Measurements from ENCODE around the gene C1orf116.
A peak's percentile ranks its signal among the peaks of the same experiment; 100 is the strongest.
"Not testable (repeated sequence)": the region's sequence is repeated elsewhere in the genome, so short reads cannot be mapped to it uniquely, and the experiment has no call there.

The C1orf116 gene

GRCh38 chr1:207059881-207060280 lies 27.3 kb upstream of the C1orf116 start:
- DNase-seq (ENCODE audit: low read depth in 2 of 2, low spot score in 1 of 2), result no peak

- no peak for DNase-seq (ENCODE audit: low read depth in 2 of 2, low spot score in 1 of 2)
Measured at GRCh38 chr1:207058878-207059867, 26.6 kb upstream of the C1orf116 start.

- no peak for DNase-seq (ENCODE audit: low read depth in 2 of 2, low spot score in 1 of 2)
Measured at GRCh38 chr1:207058252-207058651, 25.7 kb upstream of the C1orf116 start.

- no peak for DNase-seq (ENCODE audit: low read depth in 2 of 2, low spot score in 1 of 2)
Measured at GRCh38 chr1:207056673-207057072, 24.1 kb upstream of the C1orf116 start.

- no peak for DNase-seq (ENCODE audit: low read depth in 2 of 2, low spot score in 1 of 2)
Measured at GRCh38 chr1:207055386-207056001, 22.9 kb upstream of the C1orf116 start.

- no peak for DNase-seq (ENCODE audit: low read depth in 2 of 2, low spot score in 1 of 2)
Measured at GRCh38 chr1:207054491-207054890, 21.9 kb upstream of the C1orf116 start.

- peak; percentile 88 to 92 for DNase-seq (ENCODE audit: low read depth in 2 of 2, low spot score in 1 of 2)
Measured at GRCh38 chr1:207052911-207053769, 20.6 kb upstream of the C1orf116 start, which contains the start of gene PFKFB2. PFKFB2 (plus strand) TSS chr1:207053275; CDS start chr1:207054718, 1,443 bp downstream.

- no peak for DNase-seq (ENCODE audit: low read depth in 2 of 2, low spot score in 1 of 2)
Measured at GRCh38 chr1:207051191-207051943, 18.8 kb upstream of the C1orf116 start, which contains the start of gene YOD1. YOD1 (minus strand) TSS chr1:207051208; CDS start chr1:207051030, 178 bp downstream.

GRCh38 chr1:207050480-207051190 lies 18.1 kb upstream of the C1orf116 start:
- peak; percentile 77 to 82 for DNase-seq (ENCODE audit: low read depth in 2 of 2, low spot score in 1 of 2)

GRCh38 chr1:207049974-207050391 lies 17.4 kb upstream of the C1orf116 start:
- peak in 1 of 2 donors; percentile 15 for DNase-seq (ENCODE audit: low read depth in 2 of 2, low spot score in 1 of 2)

- DNase-seq (ENCODE audit: low read depth in 2 of 2, low spot score in 1 of 2), result no peak
Measured at GRCh38 chr1:207049514-207049913, 17.0 kb upstream of the C1orf116 start.

GRCh38 chr1:207049054-207049453 lies 16.5 kb upstream of the C1orf116 start:
- DNase-seq (ENCODE audit: low read depth in 2 of 2, low spot score in 1 of 2), result no peak

- no peak for DNase-seq (ENCODE audit: low read depth in 2 of 2, low spot score in 1 of 2)
Measured at GRCh38 chr1:207048041-207048440, 15.5 kb upstream of the C1orf116 start.

GRCh38 chr1:207047505-207047904 lies 14.9 kb upstream of the C1orf116 start:
- no peak for DNase-seq (ENCODE audit: low read depth in 2 of 2, low spot score in 1 of 2)

- DNase-seq (ENCODE audit: low read depth in 2 of 2, low spot score in 1 of 2), result no peak
Measured at GRCh38 chr1:207045453-207045852, 12.9 kb upstream of the C1orf116 start.

GRCh38 chr1:207041397-207041796 lies 8.8 kb upstream of the C1orf116 start:
- DNase-seq (ENCODE audit: low read depth in 2 of 2, low spot score in 1 of 2), result not testable (repeated sequence)

- DNase-seq (ENCODE audit: low read depth in 2 of 2, low spot score in 1 of 2), result no peak
Measured at GRCh38 chr1:207040181-207040533, 7.6 kb upstream of the C1orf116 start.

GRCh38 chr1:207039380-207040180 lies 7.0 kb upstream of the C1orf116 start:
- DNase-seq (ENCODE audit: low read depth in 2 of 2, low spot score in 1 of 2), result no peak

- no peak for DNase-seq (ENCODE audit: low read depth in 2 of 2, low spot score in 1 of 2)
Measured at GRCh38 chr1:207036865-207037264, 4.3 kb upstream of the C1orf116 start.
